Fibroblast of the aortic adventitia (primary cell): Measurements from ENCODE around the gene MDN1. TPM values are rescaled to one million over a fixed set of nuclear protein-coding genes. Genes with fewer than 3 reads are reported as not detected.

Source experiments
- DNase-seq: peaks from one replicate; pipeline ENCODE4 v3.0.0-alpha.2; 2010; ENCODE audit warnings: low read depth
- H3K4me3 ChIP-seq: 2 replicates; pipeline ENCODE4 v1.5.1; 2011; ENCODE audit warnings: low read depth, mild to moderate bottlenecking, control low read depth, low read length, moderate library complexity
- total RNA-seq: library from RNA; depleted of rRNA; stranded (reverse); fragments of >200 nt; gene quantifications from 2 replicates; pipeline ENCODE4 v1.2.3, GENCODE V29; 2012; ENCODE audit warnings: low replicate concordance
- TF ChIP-seq, protein P1 (sequence below): IDR thresholded peaks from 2 replicates; pipeline ENCODE4 v1.5.1; 2011; ENCODE audit warnings: mild to moderate bottlenecking, low read length, control low read depth, inconsistent platforms; ENCODE audit not compliant: insufficient read depth

Gene MDN1
- total RNA-seq, 1 donor = 29.0 TPM

DNA sequence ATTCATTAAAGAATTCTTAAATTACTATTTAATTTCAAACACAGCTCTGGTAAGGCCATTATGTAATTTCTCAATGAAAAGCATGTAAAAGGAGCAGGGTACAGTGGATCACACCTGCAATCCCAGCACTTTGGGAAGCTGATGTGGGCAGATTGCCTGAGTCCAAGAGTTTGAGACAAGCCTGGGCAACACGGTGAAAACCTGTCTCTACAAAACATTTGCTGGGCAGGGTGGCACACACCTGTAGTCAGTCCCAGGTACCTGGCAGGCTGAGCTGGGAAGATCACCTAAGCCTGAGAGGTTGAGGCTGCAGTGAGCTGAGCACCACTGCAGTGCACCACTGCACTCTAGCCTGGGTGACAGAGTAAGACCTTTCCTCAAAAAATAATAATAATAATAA is 37.4 kb downstream of the MDN1 start:
- H3K4me3 ChIP-seq = no peak overlapping the region
- TF ChIP-seq, protein P1, sequence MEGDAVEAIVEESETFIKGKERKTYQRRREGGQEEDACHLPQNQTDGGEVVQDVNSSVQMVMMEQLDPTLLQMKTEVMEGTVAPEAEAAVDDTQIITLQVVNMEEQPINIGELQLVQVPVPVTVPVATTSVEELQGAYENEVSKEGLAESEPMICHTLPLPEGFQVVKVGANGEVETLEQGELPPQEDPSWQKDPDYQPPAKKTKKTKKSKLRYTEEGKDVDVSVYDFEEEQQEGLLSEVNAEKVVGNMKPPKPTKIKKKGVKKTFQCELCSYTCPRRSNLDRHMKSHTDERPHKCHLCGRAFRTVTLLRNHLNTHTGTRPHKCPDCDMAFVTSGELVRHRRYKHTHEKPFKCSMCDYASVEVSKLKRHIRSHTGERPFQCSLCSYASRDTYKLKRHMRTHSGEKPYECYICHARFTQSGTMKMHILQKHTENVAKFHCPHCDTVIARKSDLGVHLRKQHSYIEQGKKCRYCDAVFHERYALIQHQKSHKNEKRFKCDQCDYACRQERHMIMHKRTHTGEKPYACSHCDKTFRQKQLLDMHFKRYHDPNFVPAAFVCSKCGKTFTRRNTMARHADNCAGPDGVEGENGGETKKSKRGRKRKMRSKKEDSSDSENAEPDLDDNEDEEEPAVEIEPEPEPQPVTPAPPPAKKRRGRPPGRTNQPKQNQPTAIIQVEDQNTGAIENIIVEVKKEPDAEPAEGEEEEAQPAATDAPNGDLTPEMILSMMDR = no peak
- DNase-seq = no peak

DNA sequence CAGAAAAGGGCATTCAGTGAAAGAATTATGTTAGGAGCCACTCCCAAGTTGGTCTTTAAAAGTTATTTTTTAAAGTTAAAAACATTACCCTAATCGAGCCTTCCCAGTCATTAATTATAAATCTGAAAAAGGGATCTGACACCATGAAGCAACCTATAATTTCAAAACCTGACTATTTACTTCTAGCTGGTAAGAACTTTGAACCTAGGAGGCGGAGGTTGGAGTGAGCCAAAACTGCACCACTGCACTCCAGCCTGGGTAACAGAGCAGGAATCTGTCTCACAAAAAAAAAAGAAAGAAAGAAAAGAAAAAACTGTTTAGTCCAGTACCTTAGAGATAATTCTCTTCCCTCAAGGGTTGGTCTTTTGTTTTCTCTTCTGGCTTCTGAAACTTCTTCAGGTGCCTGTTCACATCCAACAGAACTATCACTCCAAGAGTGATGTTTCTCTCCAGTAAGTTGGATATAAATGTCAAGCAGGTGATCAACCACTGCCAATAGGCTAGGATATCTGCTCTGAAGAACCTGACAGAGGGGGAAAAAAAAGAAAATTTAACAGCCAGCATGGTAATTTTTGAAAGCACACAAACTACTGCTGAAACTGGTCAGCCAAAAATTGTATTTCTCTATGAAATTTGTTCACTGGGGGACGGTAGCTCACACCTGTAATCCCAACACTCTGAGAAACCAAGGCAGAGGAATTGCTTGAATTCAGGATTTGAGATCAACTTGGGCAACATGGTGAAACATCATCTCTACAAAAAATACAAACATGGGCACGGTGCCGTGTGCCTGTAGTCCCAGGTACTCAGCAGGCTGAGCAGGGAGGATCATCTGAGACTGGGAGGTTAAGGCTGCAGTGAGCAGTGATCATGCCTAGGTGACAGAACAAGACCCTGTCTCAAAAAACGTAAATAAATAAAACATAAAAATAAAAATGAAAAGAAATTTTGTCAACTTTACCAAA is 38.2 kb downstream of the MDN1 start:
- no peak overlapping the region for H3K4me3 ChIP-seq
- TF ChIP-seq, protein P1 = no peak
- no peak for DNase-seq

DNA sequence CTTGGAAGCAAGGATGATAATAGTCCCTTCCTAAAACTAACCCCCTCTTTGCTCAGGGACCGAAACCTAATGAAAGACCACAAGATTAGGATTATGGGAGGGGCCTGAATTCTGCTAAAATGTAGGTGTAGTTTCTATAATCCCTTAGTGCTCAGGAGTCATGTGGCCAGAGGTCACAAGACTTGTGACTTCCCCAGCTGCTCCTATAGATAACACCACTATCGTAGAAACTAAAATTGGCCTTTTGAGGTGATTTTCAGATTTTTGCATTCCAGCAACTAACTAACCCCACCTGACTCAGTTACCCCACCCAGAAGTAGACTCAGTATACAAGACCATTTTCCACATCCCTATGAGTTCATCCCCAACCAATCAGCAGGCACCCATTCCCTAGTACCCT is 42.1 kb downstream of the MDN1 start:
- TF ChIP-seq, protein P1 = no peak
- no peak for DNase-seq
- no peak overlapping the region for H3K4me3 ChIP-seq

GRCh38 chr6:89776583-89777233 is 42.9 kb downstream of the MDN1 start:
- H3K4me3 ChIP-seq = no peak overlapping the region
- no peak for DNase-seq
- TF ChIP-seq, protein P1 = no peak

GRCh38 chr6:89775150-89775549 is 44.4 kb downstream of the MDN1 start:
- no peak for DNase-seq
- TF ChIP-seq, protein P1 = no peak
- no peak overlapping the region for H3K4me3 ChIP-seq

DNA sequence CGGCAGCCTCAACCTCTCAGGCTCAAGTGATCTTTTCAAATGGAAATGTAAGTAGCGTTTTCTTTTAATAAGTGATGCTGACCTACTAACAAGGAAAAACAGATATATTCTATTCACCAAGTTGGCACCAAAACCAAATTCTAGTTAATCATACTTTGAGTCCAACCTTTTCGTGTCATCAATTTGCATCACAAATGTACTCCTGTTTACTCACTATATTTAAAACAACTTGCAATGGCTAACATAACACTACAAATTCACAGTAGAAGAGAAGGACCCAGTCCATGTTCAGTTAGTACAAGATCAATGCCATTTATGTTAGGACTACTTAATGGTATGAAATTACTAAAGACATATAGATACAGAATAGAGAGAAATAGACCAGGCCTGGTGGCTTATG is 50.0 kb downstream of the MDN1 start:
- TF ChIP-seq, protein P1 = no peak
- no peak for DNase-seq
- no peak overlapping the region for H3K4me3 ChIP-seq
